OCI-LY1 (cell line): Measurements from ENCODE around the gene NKX1-1.

Experiments used
- CTCF ChIP-seq: fragments of 200-600 bp; sonication (generic), shearing (Covaris generic); IDR thresholded peaks from 2 replicates; pipeline ENCODE4 v1.5.1; 2017; ENCODE audit warnings: mild to moderate bottlenecking, antibody characterized with exemption, low read length, moderate library complexity, mixed read lengths
- EZH2 ChIP-seq: fragments of 200-600 bp; sonication (generic), shearing (Covaris generic); IDR thresholded peaks from 2 replicates; pipeline ENCODE4 v1.8.0; 2017; ENCODE audit warnings: borderline replicate concordance, mixed run types, mild to moderate bottlenecking, antibody characterized with exemption, low read length, moderate library complexity, mixed read lengths

- TF ChIP-seq EZH2, result no peak
- no peak for TF ChIP-seq CTCF
Measured at GRCh38 chr4:1362521-1362920, 43.7 kb downstream of the NKX1-1 start.
